Measurements from ENCODE around the gene BAZ1B.

GRCh38 chr7:73438547-73439409, 83.3 kb downstream of the BAZ1B start:
- no peak for TF ChIP-seq SALL2 (tag by site-specific recombination; IDR thresholded peaks at IDR 0.05; ENCODE audit: borderline replicate concordance)
- TF ChIP-seq CTCF (tag by site-specific recombination; IDR thresholded peaks at IDR 0.05), result no peak
- no peak for TF ChIP-seq ZNF311 (tag by site-specific recombination; IDR thresholded peaks at IDR 0.05; ENCODE audit: borderline replicate concordance)
- no peak for TF ChIP-seq ZNF138 (tag by site-specific recombination; IDR thresholded peaks at IDR 0.05; ENCODE audit: borderline replicate concordance)
- TF ChIP-seq ZFHX2 (tag by site-specific recombination; conservative IDR thresholded peaks at IDR 0.05), result no peak
- no peak for TF ChIP-seq HOXA7 (CRISPR knock-in tag; IDR thresholded peaks at IDR 0.05; ENCODE audit: borderline replicate concordance)
- no peak for TF ChIP-seq ZNF518A (tag by site-specific recombination; conservative IDR thresholded peaks at IDR 0.05; ENCODE audit: low read depth)
- no peak for TF ChIP-seq ZSCAN18 (tag by site-specific recombination; IDR thresholded peaks at IDR 0.05)
- TF ChIP-seq ZNF629 (tag by site-specific recombination; IDR thresholded peaks at IDR 0.05), result no peak
- TF ChIP-seq ZNF645 (tag by site-specific recombination; IDR thresholded peaks at IDR 0.05), result no peak

Data from HEK293 (cell line).